Stimulated activated CD4-positive, alpha-beta T cell treated with anti-CD3 and anti-CD28 coated beads, Interleukin-4, amount 100 ng/mL, for 48 hours (primary cell): ENCODE results near the gene MARK1.
"Not testable (repeated sequence)": the region's sequence is repeated elsewhere in the genome, so short reads cannot be mapped to it uniquely, and the experiment has no call there.

ENCODE experiments used
- DNase-seq, 2 donors: peaks; one replicate each; pipeline ENCODE4 v3.0.0-alpha.2; 2020; ENCODE audit warnings: low read depth in 2 of 2

Gene MARK1

GRCh38 chr1:220528679-220529501 lies 954 bp downstream of the MARK1 start:
- DNase-seq = no peak

- no peak for DNase-seq
Observed at GRCh38 chr1:220529521-220530020, 1.6 kb downstream of the MARK1 start.

DNA sequence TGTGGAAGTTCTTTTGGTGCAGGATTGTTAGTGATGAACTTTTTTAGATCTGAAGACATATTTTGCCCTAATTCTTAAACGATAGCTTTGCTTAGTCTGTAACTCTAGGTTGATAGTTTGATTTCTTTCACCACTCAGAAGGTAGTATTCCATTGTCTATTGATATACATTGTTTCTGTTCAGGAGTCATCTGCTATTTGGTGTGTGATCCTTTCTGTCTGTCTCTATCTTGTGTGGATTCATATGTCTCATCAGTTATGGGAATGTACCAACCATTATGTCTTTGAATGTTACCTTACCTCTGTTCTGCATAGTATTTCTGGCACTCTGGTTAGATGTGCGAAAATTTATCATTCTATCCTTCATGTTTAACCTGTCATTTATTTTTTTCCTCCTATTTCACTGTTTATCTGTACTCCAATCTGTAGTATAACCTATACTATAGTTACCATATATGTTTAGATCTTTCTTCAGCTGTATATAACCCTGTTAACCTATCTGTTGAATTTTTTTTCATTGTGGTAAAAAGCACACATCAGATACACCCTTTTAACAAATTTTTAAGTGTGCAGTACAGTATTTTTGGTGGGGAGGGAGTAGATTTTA lies 5.7 kb downstream of the MARK1 start:
- no peak for DNase-seq

DNA sequence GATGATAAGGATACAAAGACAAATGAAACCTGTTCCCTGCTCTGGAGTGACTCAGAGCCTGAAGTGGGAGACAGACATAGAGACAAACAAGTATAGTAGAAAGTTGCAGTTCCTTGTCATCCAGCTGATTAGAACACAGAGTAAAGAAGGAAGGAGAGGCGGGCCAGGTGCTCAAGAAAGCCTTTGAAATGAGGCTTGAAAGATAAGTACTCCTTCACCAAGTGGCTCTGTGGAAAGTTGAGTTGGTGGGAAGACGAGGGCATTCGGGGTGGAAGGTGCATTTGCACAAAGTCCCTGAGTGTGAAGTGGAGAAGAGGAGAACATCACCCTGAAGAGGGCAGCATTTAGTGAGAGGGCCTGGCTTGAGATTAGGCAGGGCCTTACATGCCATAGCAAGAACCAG lies 17.0 kb downstream of the MARK1 start:
- no peak for DNase-seq

DNA sequence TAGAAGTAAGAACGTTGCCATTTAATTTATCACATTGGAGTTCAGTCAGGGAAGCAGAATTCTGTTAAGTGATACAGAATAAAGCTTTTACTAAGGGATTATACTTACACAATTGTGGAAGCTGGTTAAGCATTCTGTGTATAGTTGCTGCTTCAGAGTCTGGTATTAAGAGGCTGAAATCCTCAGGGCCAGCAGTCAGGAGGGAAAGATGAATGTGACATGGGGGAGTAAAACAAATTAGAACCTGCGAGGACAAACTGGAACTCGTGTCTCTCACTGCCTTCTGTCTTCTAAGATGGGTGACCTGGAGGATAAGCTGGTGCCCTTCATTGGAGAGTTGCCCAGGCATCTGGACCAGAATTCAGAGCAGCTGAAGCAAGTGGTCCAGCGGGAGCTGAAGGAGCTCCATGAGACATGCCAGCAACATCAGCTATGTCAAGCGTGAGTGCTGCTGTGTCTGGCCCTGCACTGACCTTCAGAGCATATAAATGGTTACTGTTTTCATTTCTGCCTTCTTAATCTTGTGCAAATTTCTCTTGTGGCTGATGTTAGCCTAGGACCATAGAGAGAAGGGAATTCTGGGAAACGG lies 23.0 kb downstream of the MARK1 start:
- DNase-seq = no peak

- no peak for DNase-seq
Observed at GRCh38 chr1:220551718-220552117, 23.8 kb downstream of the MARK1 start.

DNA sequence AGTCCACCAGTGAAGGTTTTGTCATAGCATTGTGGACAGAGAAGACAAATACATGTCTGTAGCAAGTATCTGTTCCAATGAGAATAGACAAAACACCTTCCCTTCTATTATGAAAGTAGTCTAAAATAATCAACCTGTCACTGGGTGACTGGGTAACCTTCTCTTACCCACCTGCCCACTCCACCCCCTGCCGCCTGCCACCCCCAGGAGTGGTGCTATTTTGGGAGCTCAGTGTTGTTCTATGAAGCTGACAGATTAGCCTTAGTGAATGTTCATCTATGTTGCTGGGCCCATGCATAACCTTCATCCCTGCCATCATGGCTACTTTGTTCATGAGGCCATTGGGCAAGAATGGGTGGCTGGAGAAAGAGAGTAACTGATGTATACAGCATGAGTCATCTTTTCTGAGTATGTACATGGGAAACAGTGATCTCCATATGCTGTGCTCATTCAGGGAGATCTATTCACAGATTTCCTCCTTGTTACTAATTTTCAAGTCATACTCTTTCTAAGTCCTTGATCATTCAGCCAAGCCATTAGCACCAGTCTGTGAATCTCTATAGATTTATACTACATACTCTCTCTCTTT lies 24.8 kb downstream of the MARK1 start:
- DNase-seq = no peak

GRCh38 chr1:220556641-220557040 lies 28.7 kb downstream of the MARK1 start:
- no peak for DNase-seq

- DNase-seq = no peak
Observed at GRCh38 chr1:220563564-220563963, 35.6 kb downstream of the MARK1 start.

DNA sequence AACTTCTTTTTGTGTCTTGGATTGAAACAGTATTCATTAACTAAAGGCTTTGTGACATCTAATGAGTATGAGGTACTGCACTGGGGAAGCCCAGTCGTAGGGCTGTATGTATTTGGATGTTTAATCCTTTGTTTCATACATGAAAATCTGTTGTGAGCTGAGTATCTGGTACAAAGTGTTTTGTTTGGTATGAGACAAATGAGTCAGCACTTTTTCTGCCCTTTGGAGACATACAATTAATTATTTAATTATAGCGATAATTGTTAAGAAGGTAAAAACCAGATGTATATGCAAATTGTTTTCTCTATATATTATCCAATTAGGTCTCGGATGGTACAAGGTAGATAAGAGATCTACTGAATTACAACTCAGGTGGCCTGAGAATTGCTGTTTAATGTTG lies 36.3 kb downstream of the MARK1 start:
- DNase-seq = no peak

DNA sequence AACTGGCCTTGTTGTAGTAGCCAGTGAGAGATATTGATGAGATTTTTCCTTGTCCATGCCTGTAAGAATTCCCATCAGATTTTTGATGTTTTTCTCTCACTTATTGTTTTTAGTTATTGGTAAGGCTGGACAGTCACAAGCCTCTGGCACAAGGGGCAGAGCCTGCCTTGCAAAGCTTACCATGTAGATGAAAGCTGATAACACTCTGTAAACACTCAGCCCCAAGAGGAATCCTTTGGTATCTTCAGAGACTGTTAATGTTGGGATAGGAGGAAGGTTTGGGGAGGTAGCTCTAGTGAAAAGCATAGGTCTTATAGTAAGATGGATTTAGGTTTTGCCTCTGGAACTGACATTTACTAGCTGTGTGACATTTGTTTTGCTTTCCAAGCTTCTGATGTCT lies 37.7 kb downstream of the MARK1 start:
- DNase-seq = no peak

GRCh38 chr1:220566869-220567268 lies 38.9 kb downstream of the MARK1 start:
- DNase-seq = no peak

DNA sequence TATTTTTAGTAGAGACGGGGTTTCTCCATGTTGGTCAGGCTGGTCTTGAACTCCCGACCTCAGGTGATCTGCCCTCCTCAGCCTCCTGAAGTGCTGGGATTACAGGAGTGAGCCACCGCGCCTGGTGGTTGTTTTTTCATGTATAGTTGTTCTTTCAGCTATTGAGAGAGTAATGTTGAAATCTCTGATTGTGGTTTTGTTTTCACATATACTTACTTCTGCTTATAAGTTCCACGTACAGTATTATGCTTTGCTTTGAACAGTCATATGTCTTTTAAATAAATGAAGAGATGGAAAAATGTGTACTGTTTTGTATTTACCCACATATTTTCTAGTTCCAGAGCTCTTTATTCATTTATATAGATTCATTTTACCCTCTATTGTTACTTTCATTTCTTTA lies 44.5 kb downstream of the MARK1 start:
- no peak for DNase-seq

DNA sequence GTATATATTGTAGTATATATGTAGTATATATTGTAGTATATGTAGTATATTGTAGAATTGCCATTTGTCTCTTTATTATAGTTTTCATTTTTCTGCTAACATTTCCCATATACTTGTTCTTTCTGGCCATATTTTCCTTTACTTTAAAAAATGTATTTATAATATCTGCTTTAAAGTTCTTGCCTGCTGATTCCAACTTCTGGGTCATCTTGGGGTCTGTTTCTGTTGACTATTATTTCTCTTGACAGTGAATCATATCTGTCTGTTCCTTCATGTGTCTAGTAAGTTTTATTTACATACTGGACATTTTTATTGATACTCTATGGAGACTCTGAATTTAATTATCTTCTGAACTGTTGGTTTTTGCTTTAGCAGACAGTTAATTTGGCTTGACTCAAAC lies 45.9 kb downstream of the MARK1 start:
- no peak for DNase-seq

DNA sequence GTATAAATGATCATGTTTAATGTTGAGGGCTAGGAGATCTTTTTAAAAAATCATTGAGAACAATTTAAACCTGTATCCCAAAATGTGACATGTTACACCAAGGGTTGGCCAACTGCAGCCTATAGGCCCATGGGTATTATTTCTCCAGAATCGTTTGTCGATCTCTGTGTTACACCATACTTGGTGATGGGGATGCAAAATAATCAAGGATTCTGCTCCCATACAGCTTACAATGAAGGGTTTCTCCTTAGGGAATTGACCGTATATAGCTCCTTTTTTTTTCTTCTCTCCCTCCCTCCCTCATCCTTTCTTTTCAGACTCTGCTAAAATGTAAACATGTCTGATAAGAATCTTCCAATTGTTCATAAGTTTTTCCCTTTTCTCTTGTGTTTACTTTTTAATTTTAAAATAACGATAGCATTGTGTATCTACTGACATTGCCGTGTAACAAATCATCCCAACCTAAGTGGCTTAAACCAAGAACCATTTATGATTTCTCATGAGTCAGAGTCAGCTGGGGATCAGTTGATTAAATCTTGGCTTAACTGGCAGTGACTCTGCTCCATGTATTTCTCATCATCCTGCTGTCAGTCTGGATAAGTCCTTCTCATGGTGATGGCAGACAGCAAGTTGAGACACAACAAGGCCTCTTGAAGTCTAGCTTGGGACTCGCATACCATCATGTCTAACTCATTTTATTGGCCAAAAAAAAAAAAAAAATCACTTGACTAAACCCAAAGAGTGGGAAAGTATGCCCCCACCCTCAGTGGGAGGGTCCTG lies 48.0 kb downstream of the MARK1 start:
- DNase-seq = no peak

DNA sequence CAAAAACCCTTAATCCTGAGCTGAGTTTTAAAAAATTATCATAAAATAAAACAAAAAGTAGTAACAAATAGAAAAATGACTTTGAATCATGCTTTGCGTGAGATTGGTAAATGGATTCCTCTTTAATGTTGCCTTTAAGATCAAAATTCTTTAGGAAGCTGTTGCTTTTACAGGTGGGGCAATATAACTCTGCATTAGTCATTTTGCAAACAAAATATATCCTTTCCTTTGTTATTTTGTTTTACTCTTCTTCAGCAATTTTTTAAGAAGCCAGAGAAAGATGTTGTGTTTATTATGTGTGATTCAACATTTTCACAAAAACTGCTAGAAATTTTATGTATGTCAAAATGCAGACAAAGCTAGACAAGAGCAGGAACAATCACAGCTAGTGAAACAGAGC lies 50.0 kb downstream of the MARK1 start:
- no peak for DNase-seq

DNA sequence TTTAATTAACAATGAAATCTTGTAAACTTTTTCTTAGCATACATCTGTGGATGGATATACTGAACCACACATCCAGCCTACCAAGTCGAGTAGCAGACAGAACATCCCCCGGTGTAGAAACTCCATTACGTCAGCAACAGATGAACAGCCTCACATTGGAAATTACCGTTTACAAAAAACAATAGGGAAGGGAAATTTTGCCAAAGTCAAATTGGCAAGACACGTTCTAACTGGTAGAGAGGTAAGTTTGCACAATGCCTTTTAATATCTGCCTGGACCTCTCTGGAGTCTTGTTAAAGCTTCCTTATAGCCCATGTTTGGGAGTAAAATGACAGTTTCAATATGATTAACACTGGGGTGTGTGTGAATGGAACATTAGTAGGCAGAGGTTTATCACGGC lies 51.4 kb downstream of the MARK1 start:
- no peak for DNase-seq

DNA sequence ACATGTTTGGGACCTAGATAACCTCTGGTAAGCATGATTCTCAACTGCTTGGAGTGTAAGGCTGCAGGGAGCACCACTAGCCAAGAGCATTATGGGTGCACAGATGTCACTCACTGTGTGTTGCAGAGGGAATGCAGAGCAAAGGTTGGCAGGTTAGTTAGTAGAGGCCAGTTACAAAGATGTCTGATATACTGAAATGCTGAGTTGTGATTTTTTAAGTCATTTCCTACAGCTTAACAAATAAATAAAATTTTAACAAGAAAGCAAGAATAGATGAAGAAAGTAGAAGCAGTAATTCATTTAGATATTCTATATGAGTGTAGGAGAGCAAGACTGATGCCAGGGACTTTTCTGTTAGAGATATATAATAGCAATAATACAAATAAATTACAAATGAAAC lies 64.8 kb downstream of the MARK1 start:
- DNase-seq = no peak

DNA sequence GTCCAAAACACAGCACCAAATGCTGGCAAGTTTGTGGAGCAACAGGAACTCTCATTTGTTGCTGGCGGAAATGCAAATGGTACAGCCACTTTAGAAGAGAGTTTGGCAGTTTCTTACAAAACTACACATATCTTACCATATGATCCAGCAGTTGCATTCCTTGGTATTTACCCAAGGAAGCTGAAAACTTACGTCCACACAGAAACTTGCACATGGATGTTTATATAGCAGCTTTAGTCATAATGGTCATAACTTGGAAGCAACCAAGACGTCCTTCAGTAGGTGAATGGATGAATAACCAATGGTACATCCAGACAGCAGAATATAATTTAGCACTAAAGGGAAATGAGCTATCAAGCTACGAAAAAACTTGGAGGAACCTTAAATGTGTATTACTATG lies 66.4 kb downstream of the MARK1 start:
- DNase-seq = no peak

GRCh38 chr1:220595179-220595578 lies 67.2 kb downstream of the MARK1 start:
- DNase-seq = no peak

GRCh38 chr1:220604926-220605325 lies 77.0 kb downstream of the MARK1 start:
- no peak for DNase-seq

DNA sequence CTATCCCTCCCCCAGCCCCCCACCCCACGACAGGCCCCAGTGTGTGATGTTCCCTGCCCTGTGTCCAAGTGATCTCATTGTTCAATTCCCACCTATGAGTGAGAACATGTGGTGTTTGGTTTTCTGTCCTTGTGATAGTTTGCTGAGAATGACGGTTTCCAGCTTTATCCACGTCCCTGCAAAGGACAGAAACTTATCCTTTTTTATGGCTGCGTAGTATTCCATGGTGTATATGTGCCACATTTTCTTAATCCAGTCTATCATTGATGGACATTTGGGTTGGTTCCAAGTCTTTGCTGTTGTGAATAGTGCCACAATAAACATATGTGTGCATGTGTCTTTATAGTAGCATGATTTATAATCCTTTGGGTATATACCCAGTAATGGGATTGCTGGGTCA lies 77.7 kb downstream of the MARK1 start:
- not testable (repeated sequence) for DNase-seq
